HepG2 (cell line): ENCODE results near the gene ARVCF. TPM values are rescaled to one million over a fixed set of nuclear protein-coding genes. Genes with fewer than 3 reads are reported as not detected.
A peak's percentile ranks its signal among the peaks of the same experiment; 100 is the strongest.

Experiments
- ATAD3A ChIP-seq: sonication (generic); formaldehyde crosslinking; IDR thresholded peaks from 2 replicates; pipeline ENCODE4 v1.4.0; 2020; ENCODE audit warnings: missing genetic modification reagents
- ATRX ChIP-seq: sonication (generic); formaldehyde crosslinking; IDR thresholded peaks from 2 replicates; pipeline ENCODE4 v1.4.0; 2020; ENCODE audit warnings: missing genetic modification reagents, borderline replicate concordance
- CBX5 ChIP-seq: sonication (generic); formaldehyde crosslinking; IDR thresholded peaks from 2 replicates; pipeline ENCODE4 v1.4.0; 2020; ENCODE audit warnings: missing genetic modification reagents, borderline replicate concordance
- ESRRA ChIP-seq: sonication (generic); formaldehyde crosslinking; IDR thresholded peaks from 2 replicates; pipeline ENCODE4 v1.5.1; 2020; ENCODE audit warnings: mild to moderate bottlenecking, low read depth, missing genetic modification reagents
- FOXO1 ChIP-seq: sonication (generic); formaldehyde crosslinking; IDR thresholded peaks from 2 replicates; pipeline ENCODE4 v1.4.0; 2020; ENCODE audit warnings: missing genetic modification reagents
- GABPA ChIP-seq, 2 experiments: IDR thresholded peaks; 2 replicates each; pipeline ENCODE4 v1.6.1; 2011 to 2016; ENCODE audit warnings: low read depth in 2 of 2, low read length in 1 of 2, missing biosample characterization in 1 of 2, missing genetic modification characterization in 1 of 2
- HDAC2 ChIP-seq: sonication (generic); formaldehyde crosslinking; IDR thresholded peaks from 2 replicates; pipeline ENCODE4 v1.4.0; 2020; ENCODE audit warnings: missing genetic modification reagents
- HOXD1 ChIP-seq: sonication (generic); formaldehyde crosslinking; IDR thresholded peaks from 2 replicates; pipeline ENCODE4 v1.5.0; 2020; ENCODE audit warnings: missing genetic modification reagents
- JDP2 ChIP-seq: sonication (generic); formaldehyde crosslinking; IDR thresholded peaks from 2 replicates; pipeline ENCODE4 v1.8.1; 2022; ENCODE audit warnings: missing genetic modification reagents, borderline replicate concordance
- PRPF4 ChIP-seq: fragments of 200-400 bp; formaldehyde crosslinking; IDR thresholded peaks from 2 replicates; pipeline ENCODE4 v1.6.1; 2016; ENCODE audit warnings: low read length, low read depth; ENCODE audit not compliant: poor library complexity, severe bottlenecking
- RBFOX2 ChIP-seq: fragments of 200-400 bp; formaldehyde crosslinking; IDR thresholded peaks from 2 replicates; pipeline ENCODE4 v1.6.1; 2017; ENCODE audit warnings: low read depth, mild to moderate bottlenecking, low read length
- RXRB ChIP-seq: IDR thresholded peaks from 2 replicates; pipeline ENCODE4 v1.6.1; 2016; ENCODE audit warnings: borderline replicate concordance, missing genetic modification reagents, missing compliant biosample characterization
- SMAD3 ChIP-seq: sonication (generic); formaldehyde crosslinking; IDR thresholded peaks from 2 replicates; pipeline ENCODE4 v1.4.0; 2020; ENCODE audit warnings: missing genetic modification reagents
- TOPORS ChIP-seq: sonication (generic); formaldehyde crosslinking; IDR thresholded peaks from 2 replicates; pipeline ENCODE4 v1.8.0; 2023; ENCODE audit warnings: mild to moderate bottlenecking, missing genetic modification reagents
- TSC22D2 ChIP-seq: sonication (generic); formaldehyde crosslinking; IDR thresholded peaks from 2 replicates; pipeline ENCODE4 v1.5.1; 2020; ENCODE audit warnings: missing genetic modification reagents, mild to moderate bottlenecking, borderline replicate concordance
- ZFP82 ChIP-seq: sonication (generic); formaldehyde crosslinking; IDR thresholded peaks from 2 replicates; pipeline ENCODE4 v1.5.1; 2020; ENCODE audit warnings: mild to moderate bottlenecking, missing genetic modification reagents, borderline replicate concordance
- ZFX ChIP-seq: sonication (generic); formaldehyde crosslinking; IDR thresholded peaks from 2 replicates; pipeline ENCODE4 v1.4.0; 2020; ENCODE audit warnings: mild to moderate bottlenecking, low read depth, missing genetic modification reagents, moderate library complexity
- ZNF207 ChIP-seq: fragments of 450-650 bp; IDR thresholded peaks from 2 replicates; pipeline ENCODE4 v1.6.1; 2016; ENCODE audit warnings: antibody characterized with exemption, borderline replicate concordance
- ZNF33A ChIP-seq: sonication (generic); formaldehyde crosslinking; IDR thresholded peaks from 2 replicates; pipeline ENCODE4 v1.5.1; 2020; ENCODE audit warnings: missing genetic modification reagents, mild to moderate bottlenecking, moderate library complexity, borderline replicate concordance
- ZNF558 ChIP-seq: sonication (generic); formaldehyde crosslinking; IDR thresholded peaks from 2 replicates; pipeline ENCODE4 v1.9.0; 2022; ENCODE audit warnings: mild to moderate bottlenecking, missing genetic modification reagents, borderline replicate concordance
- ZNF768 ChIP-seq: sonication (generic); formaldehyde crosslinking; IDR thresholded peaks from 2 replicates; pipeline ENCODE4 v1.4.0; 2020; ENCODE audit warnings: missing genetic modification reagents
- polyA plus RNA-seq, 8 experiments: library from polyadenylated mRNA; depleted of rRNA in 3 of 8; stranded (reverse) in 7 of 8; unstranded in 1 of 8; fragments of >200 nt; fragmentation: Illumina TruSeq in 4 of 8; extraction: Trizol in 4 of 8; gene quantifications; 2 replicates each; pipeline versions ENCODE4 v1.2.1 to v1.2.3, GENCODE V29; 2011 to 2016; ENCODE audit warnings: low read depth in 4 of 8, missing spikeins in 1 of 8, mixed read lengths in 1 of 8; ENCODE audit not compliant: insufficient read depth in 1 of 8
- total RNA-seq, 5 experiments: library from RNA; depleted of rRNA; stranded (reverse); fragments of >200 nt; fragmentation: Illumina TruSeq; extraction: Trizol; gene quantifications; 2 replicates each; pipeline ENCODE4 v1.2.3, GENCODE V29; 2016; ENCODE audit warnings: low read depth in 1 of 5
- TF ChIP-seq, protein P1 (sequence below): sonication (generic); formaldehyde crosslinking; IDR thresholded peaks from 2 replicates; pipeline ENCODE4 v1.9.0; 2021; ENCODE audit warnings: mild to moderate bottlenecking, missing genetic modification reagents

The ARVCF gene
- total and polyA plus RNA-seq, 2 of the 13 experiments (the other 11 are each of a cell fraction or from before 2014, with no cell fraction given) = 16.4 to 17.7 TPM

DNA sequence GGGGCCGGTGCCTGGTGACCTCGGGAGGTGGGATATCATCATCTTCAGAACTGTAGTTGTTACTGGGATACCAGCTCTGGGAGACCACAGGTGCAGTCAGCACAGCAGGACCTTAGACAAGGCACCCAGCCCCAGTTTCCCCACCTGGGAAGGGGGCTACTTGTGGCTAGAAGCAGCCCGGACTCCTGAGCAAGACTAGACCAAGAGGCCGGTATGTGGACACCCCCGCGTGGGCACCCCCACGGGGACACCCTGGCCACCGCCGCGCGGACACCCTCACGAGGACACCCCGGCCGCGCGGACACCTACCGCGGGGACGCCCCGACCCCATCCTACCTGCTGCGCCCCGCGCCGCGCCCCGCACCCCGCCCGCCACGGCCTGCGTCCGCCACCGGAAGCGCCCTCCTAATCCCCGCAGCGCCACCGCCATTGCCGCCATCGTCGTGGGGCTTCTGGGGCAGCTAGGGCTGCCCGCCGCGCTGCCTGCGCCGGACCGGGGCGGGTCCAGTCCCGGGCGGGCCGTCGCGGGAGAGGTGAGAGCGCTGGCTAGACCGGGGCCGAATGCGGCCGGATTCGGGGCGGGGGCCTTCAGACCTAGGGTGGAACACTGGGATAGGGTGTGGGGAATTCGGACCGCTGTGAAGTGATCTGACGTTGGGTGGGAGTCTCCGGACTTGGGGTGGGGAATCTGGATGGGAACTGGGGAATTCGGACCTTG lies 75.1 kb downstream of the ARVCF start, which contains the start of the genes COMT and TXNRD2 (continued):
- no peak for TF ChIP-seq TSC22D2 (CRISPR knock-in tag)
- no peak for TF ChIP-seq ATRX
- peak; percentile 53 for TF ChIP-seq GABPA (IDR thresholded peaks at IDR 0.05; ENCODE audit: low read depth, low read length)
- no peak for TF ChIP-seq GABPA (CRISPR knock-in tag; IDR thresholded peaks at IDR 0.05; ENCODE audit: low read depth)
- TF ChIP-seq, protein P1, sequence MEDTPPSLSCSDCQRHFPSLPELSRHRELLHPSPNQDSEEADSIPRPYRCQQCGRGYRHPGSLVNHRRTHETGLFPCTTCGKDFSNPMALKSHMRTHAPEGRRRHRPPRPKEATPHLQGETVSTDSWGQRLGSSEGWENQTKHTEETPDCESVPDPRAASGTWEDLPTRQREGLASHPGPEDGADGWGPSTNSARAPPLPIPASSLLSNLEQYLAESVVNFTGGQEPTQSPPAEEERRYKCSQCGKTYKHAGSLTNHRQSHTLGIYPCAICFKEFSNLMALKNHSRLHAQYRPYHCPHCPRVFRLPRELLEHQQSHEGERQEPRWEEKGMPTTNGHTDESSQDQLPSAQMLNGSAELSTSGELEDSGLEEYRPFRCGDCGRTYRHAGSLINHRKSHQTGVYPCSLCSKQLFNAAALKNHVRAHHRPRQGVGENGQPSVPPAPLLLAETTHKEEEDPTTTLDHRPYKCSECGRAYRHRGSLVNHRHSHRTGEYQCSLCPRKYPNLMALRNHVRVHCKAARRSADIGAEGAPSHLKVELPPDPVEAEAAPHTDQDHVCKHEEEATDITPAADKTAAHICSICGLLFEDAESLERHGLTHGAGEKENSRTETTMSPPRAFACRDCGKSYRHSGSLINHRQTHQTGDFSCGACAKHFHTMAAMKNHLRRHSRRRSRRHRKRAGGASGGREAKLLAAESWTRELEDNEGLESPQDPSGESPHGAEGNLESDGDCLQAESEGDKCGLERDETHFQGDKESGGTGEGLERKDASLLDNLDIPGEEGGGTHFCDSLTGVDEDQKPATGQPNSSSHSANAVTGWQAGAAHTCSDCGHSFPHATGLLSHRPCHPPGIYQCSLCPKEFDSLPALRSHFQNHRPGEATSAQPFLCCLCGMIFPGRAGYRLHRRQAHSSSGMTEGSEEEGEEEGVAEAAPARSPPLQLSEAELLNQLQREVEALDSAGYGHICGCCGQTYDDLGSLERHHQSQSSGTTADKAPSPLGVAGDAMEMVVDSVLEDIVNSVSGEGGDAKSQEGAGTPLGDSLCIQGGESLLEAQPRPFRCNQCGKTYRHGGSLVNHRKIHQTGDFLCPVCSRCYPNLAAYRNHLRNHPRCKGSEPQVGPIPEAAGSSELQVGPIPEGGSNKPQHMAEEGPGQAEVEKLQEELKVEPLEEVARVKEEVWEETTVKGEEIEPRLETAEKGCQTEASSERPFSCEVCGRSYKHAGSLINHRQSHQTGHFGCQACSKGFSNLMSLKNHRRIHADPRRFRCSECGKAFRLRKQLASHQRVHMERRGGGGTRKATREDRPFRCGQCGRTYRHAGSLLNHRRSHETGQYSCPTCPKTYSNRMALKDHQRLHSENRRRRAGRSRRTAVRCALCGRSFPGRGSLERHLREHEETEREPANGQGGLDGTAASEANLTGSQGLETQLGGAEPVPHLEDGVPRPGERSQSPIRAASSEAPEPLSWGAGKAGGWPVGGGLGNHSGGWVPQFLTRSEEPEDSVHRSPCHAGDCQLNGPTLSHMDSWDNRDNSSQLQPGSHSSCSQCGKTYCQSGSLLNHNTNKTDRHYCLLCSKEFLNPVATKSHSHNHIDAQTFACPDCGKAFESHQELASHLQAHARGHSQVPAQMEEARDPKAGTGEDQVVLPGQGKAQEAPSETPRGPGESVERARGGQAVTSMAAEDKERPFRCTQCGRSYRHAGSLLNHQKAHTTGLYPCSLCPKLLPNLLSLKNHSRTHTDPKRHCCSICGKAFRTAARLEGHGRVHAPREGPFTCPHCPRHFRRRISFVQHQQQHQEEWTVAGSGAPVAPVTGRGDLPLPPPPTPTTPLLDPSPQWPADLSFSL (CRISPR knock-in tag) = no peak
- TF ChIP-seq CBX5 (CRISPR knock-in tag) = no peak
- TF ChIP-seq ZNF33A (CRISPR knock-in tag) = no peak
- no peak for TF ChIP-seq ZNF207
- TF ChIP-seq HOXD1 (CRISPR knock-in tag) = 0 out of 2 replicates have a peak, but pooled peaks have one; percentile 21
- 0 out of 2 replicates have a peak, but pooled peaks have one; percentile 9 for TF ChIP-seq RXRB (CRISPR knock-in tag)
- TF ChIP-seq PRPF4 = no peak
- TF ChIP-seq TOPORS = peak; percentile 56; the same call in 1 of the 2 replicates
- no peak for TF ChIP-seq ATAD3A
- TF ChIP-seq ZNF768 = peak; percentile 47; the same call in 1 of the 2 replicates
- TF ChIP-seq ZFP82 = no peak
- peak; percentile 96 for TF ChIP-seq RBFOX2
- peak; percentile 76 for TF ChIP-seq ZFX (CRISPR knock-in tag)
- TF ChIP-seq HDAC2 (CRISPR knock-in tag) = peak; percentile 61
- peak; percentile 48; the same call in 1 of the 2 replicates for TF ChIP-seq ESRRA (CRISPR knock-in tag)
- peak; percentile 51; the same call in 1 of the 2 replicates for TF ChIP-seq FOXO1 (CRISPR knock-in tag)
- no peak for TF ChIP-seq JDP2
- no peak for TF ChIP-seq SMAD3 (CRISPR knock-in tag)
- no peak; the same call in 1 of the 2 replicates for TF ChIP-seq ZNF558 (CRISPR knock-in tag)
